ENCODE data around the gene CLCN6.
A peak's percentile ranks its signal among the peaks of the same experiment; 100 is the strongest.

Gene CLCN6

GRCh38 chr1:11805422-11806306 is at the start of gene CLCN6, which contains the start of gene MTHFR:
Gene CLCN6 (plus strand): TSS chr1:11806191. CDS start chr1:11806263, 72 bp downstream.
Gene MTHFR (minus strand): TSS chr1:11805964. CDS start chr1:11803116, 2,848 bp downstream.
- TF ChIP-seq CTCF (IDR thresholded peaks at IDR 0.05; ENCODE audit: low read depth, low read length), result no peak
- peak; percentile 97 for DNase-seq (ENCODE audit: extremely low read depth, low read depth)

GRCh38 chr1:11757047-11757446 is 48.9 kb upstream of the CLCN6 start:
- no peak for DNase-seq (ENCODE audit: extremely low read depth, low read depth)
- TF ChIP-seq CTCF (IDR thresholded peaks at IDR 0.05; ENCODE audit: low read depth, low read length), result no peak

GRCh38 chr1:11759791-11760190 is 46.2 kb upstream of the CLCN6 start:
- no peak for DNase-seq (ENCODE audit: extremely low read depth, low read depth)
- no peak for TF ChIP-seq CTCF (IDR thresholded peaks at IDR 0.05; ENCODE audit: low read depth, low read length)

GRCh38 chr1:11761285-11761684 is 44.7 kb upstream of the CLCN6 start:
- no peak for DNase-seq (ENCODE audit: extremely low read depth, low read depth)
- TF ChIP-seq CTCF (IDR thresholded peaks at IDR 0.05; ENCODE audit: low read depth, low read length), result no peak

- TF ChIP-seq CTCF (IDR thresholded peaks at IDR 0.05; ENCODE audit: low read depth, low read length), result no peak
- no peak for DNase-seq (ENCODE audit: extremely low read depth, low read depth)
Measured at GRCh38 chr1:11761988-11762406, 44.0 kb upstream of the CLCN6 start, which contains the start of gene C1orf167. Gene C1orf167 (plus strand): TSS chr1:11762193. CDS start chr1:11764401, 2,208 bp downstream.

- TF ChIP-seq CTCF (IDR thresholded peaks at IDR 0.05; ENCODE audit: low read depth, low read length), result no peak
- DNase-seq (ENCODE audit: extremely low read depth, low read depth), result no peak
Measured at GRCh38 chr1:11764115-11764514, 41.9 kb upstream of the CLCN6 start.

- no peak for TF ChIP-seq CTCF (IDR thresholded peaks at IDR 0.05; ENCODE audit: low read depth, low read length)
- no peak for DNase-seq (ENCODE audit: extremely low read depth, low read depth)
Measured at GRCh38 chr1:11764519-11764918, 41.5 kb upstream of the CLCN6 start.
